Measurements from ENCODE around the gene DNAI2.

Gene DNAI2

GRCh38 chr17:74356646-74357465, 82.8 kb downstream of the DNAI2 start:
- TF ChIP-seq EZH2phosphoT487 (IDR thresholded peaks at IDR 0.05; ENCODE audit: borderline replicate concordance), result no peak
- TF ChIP-seq CTCF (conservative IDR thresholded peaks at IDR 0.05; ENCODE audit: low read length), result no peak
- no peaks in the 10 kb centered on the region for H3K27me3 ChIP-seq (ENCODE audit: insufficient read depth, low read length, poor library complexity, severe bottlenecking)

GRCh38 chr17:74357466-74357809, 83.4 kb downstream of the DNAI2 start:
- TF ChIP-seq CTCF (conservative IDR thresholded peaks at IDR 0.05; ENCODE audit: low read length) (no peak), EZH2phosphoT487 (IDR thresholded peaks at IDR 0.05; ENCODE audit: borderline replicate concordance) (no peak)
- Histone ChIP-seq H3K9me3 (ENCODE audit: insufficient read depth, low read depth, low read length) (no peaks in the 10 kb centered on the region), H3K79me2 (ENCODE audit: insufficient read depth, low read length) (no peaks in the 10 kb centered on the region), H3K9me2 (replicated peaks; ENCODE audit: low read depth, low read length) (no peaks in the 10 kb centered on the region), H3K36me3 (ENCODE audit: insufficient read depth, low read length) (no peaks in the 10 kb centered on the region), H3K4me1 (ENCODE audit: insufficient read depth, low read length, poor library complexity, severe bottlenecking) (no peaks in the 10 kb centered on the region), H3F3A (ENCODE audit: low read depth) (no peaks in the 10 kb centered on the region), H3K27me3 (ENCODE audit: insufficient read depth, low read length, poor library complexity, severe bottlenecking) (no peaks in the 10 kb centered on the region), H3K9ac (ENCODE audit: low read depth, low read length, poor library complexity, severe bottlenecking) (no peak overlapping the region), H3K4me3 (ENCODE audit: low read length, poor library complexity, severe bottlenecking) (no peak overlapping the region), H3K4me2 (ENCODE audit: low read depth, low read length, poor library complexity, severe bottlenecking) (no peak overlapping the region), H2AFZ (ENCODE audit: low read length) (no peak overlapping the region), H4K20me1 (ENCODE audit: insufficient read depth, low read length, poor library complexity, severe bottlenecking) (no peaks in the 10 kb centered on the region)

More at GRCh38 chr17:74356646-74357465, 82.8 kb downstream of the DNAI2 start:
- Histone ChIP-seq H3K4me2 (ENCODE audit: low read depth, low read length, poor library complexity, severe bottlenecking) (no peak overlapping the region), H3K4me3 (ENCODE audit: low read length, poor library complexity, severe bottlenecking) (no peak overlapping the region), H3K4me1 (ENCODE audit: insufficient read depth, low read length, poor library complexity, severe bottlenecking) (no peaks in the 10 kb centered on the region), H3K9me3 (ENCODE audit: insufficient read depth, low read depth, low read length) (no peaks in the 10 kb centered on the region), H2AFZ (ENCODE audit: low read length) (no peak overlapping the region), H3F3A (ENCODE audit: low read depth) (no peaks in the 10 kb centered on the region), H3K79me2 (ENCODE audit: insufficient read depth, low read length) (no peaks in the 10 kb centered on the region), H3K36me3 (ENCODE audit: insufficient read depth, low read length) (no peaks in the 10 kb centered on the region), H3K9ac (ENCODE audit: low read depth, low read length, poor library complexity, severe bottlenecking) (no peak overlapping the region), H3K9me2 (replicated peaks; ENCODE audit: low read depth, low read length) (no peaks in the 10 kb centered on the region), H4K20me1 (ENCODE audit: insufficient read depth, low read length, poor library complexity, severe bottlenecking) (no peaks in the 10 kb centered on the region)

GRCh38 chr17:74358697-74359096, 84.7 kb downstream of the DNAI2 start:
- H4K20me1 ChIP-seq (ENCODE audit: insufficient read depth, low read length, poor library complexity, severe bottlenecking), result no peaks in the 10 kb centered on the region
- H3K4me2 ChIP-seq (ENCODE audit: low read depth, low read length, poor library complexity, severe bottlenecking), result no peak overlapping the region
- no peaks in the 10 kb centered on the region for H3K9me2 ChIP-seq (replicated peaks; ENCODE audit: low read depth, low read length)
- no peaks in the 10 kb centered on the region for H3K9me3 ChIP-seq (ENCODE audit: insufficient read depth, low read depth, low read length)
- H3K4me1 ChIP-seq (ENCODE audit: insufficient read depth, low read length, poor library complexity, severe bottlenecking), result no peaks in the 10 kb centered on the region
- no peak overlapping the region for H3K9ac ChIP-seq (ENCODE audit: low read depth, low read length, poor library complexity, severe bottlenecking)
- TF ChIP-seq CTCF (conservative IDR thresholded peaks at IDR 0.05; ENCODE audit: low read length) (no peak), EZH2phosphoT487 (IDR thresholded peaks at IDR 0.05; ENCODE audit: borderline replicate concordance) (no peak)
- H2AFZ ChIP-seq (ENCODE audit: low read length), result no peak overlapping the region
- no peaks in the 10 kb centered on the region for H3F3A ChIP-seq (ENCODE audit: low read depth)
- no peaks in the 10 kb centered on the region for H3K79me2 ChIP-seq (ENCODE audit: insufficient read depth, low read length)
- H3K27me3 ChIP-seq (ENCODE audit: insufficient read depth, low read length, poor library complexity, severe bottlenecking), result no peaks in the 10 kb centered on the region
- H3K36me3 ChIP-seq (ENCODE audit: insufficient read depth, low read length), result no peaks in the 10 kb centered on the region
- no peak overlapping the region for H3K4me3 ChIP-seq (ENCODE audit: low read length, poor library complexity, severe bottlenecking)

All from Loucy (cell line).